ENCODE measurements around the gene POC1A.

- peak; percentile 92 to 96 for TF ChIP-seq CTCF (conservative IDR thresholded peaks at IDR 0.05 in 1 of 2, IDR thresholded peaks at IDR 0.05 in 1 of 2; ENCODE audit: low read depth in 1 of 2, low read length in 2 of 2)
- TF ChIP-seq EZH2 (IDR thresholded peaks at IDR 0.05; ENCODE audit: low read length, missing control alignments): no peak
These were observed 10.0 kb downstream of the POC1A start for GRCh38 chr3:52144034-52144795.

All from fibroblast of lung (primary cell).